GM19025 (cell line): ENCODE measurements around the gene FOXB1.

ENCODE experiments used
- ATAC-seq: cut with Tn5 transposase; IDR thresholded peaks from one replicate; pipeline ENCODE4 v1.9.1; 2021; ENCODE audit warnings: mild to moderate bottlenecking, low read depth, moderate library complexity; ENCODE audit not compliant: unreplicated experiment

FOXB1 gene

GRCh38 chr15:59998305-59998949 is 5.7 kb upstream of the FOXB1 start:
- no peak for ATAC-seq

GRCh38 chr15:59998950-59999611 is 5.0 kb upstream of the FOXB1 start:
- no peak for ATAC-seq

- no peak for ATAC-seq
These were observed 4.4 kb upstream of the FOXB1 start for GRCh38 chr15:59999612-60000112.

- ATAC-seq, result no peak
These were observed 3.8 kb upstream of the FOXB1 start for GRCh38 chr15:60000113-60000823.

GRCh38 chr15:60000824-60001609 is 3.1 kb upstream of the FOXB1 start:
- no peak for ATAC-seq

GRCh38 chr15:60001610-60002527 is 2.2 kb upstream of the FOXB1 start:
- no peak for ATAC-seq

- no peak for ATAC-seq
These were observed 1.4 kb upstream of the FOXB1 start for GRCh38 chr15:60002528-60003218.

- no peak for ATAC-seq
These were observed 685 bp upstream of the FOXB1 start for GRCh38 chr15:60003243-60004008.

- ATAC-seq, result no peak
These were observed 788 bp downstream of the FOXB1 start for GRCh38 chr15:60004846-60005351.

GRCh38 chr15:60005352-60006202 is 1.5 kb downstream of the FOXB1 start:
- ATAC-seq, result no peak

GRCh38 chr15:60006203-60006862 is 2.2 kb downstream of the FOXB1 start:
- no peak for ATAC-seq

- ATAC-seq, result no peak
These were observed 2.8 kb downstream of the FOXB1 start for GRCh38 chr15:60006873-60007272.

- ATAC-seq, result no peak
These were observed 5.2 kb downstream of the FOXB1 start for GRCh38 chr15:60009124-60009960.

- ATAC-seq, result no peak
These were observed 6.0 kb downstream of the FOXB1 start for GRCh38 chr15:60009980-60010732.

GRCh38 chr15:60010858-60011257 is 6.7 kb downstream of the FOXB1 start:
- no peak for ATAC-seq
